BLaER1 treated with 17β-estradiol and CSF1 and Interleukin-3, amounts not matched to agents 10 nM and 100 nM (cell line): ENCODE data around the gene GABRR2.

Experiments used
- H3K27ac ChIP-seq, 11 experiments: shearing (Covaris generic); formaldehyde crosslinking; 2 replicates each; pipeline ENCODE4 v1.8.1; 2022
- H3K27me3 ChIP-seq, 11 experiments: shearing (Covaris generic); formaldehyde crosslinking; 2 replicates each; pipeline ENCODE4 v1.8.1; 2022
- H3K36me3 ChIP-seq, 11 experiments: shearing (Covaris generic); formaldehyde crosslinking; 2 replicates each; pipeline ENCODE4 v1.8.1; 2022
- H3K4me1 ChIP-seq, 10 experiments: shearing (Covaris generic); formaldehyde crosslinking; 2 replicates each; pipeline ENCODE4 v1.8.1; 2022
- H3K4me2 ChIP-seq, 11 experiments: shearing (Covaris generic); formaldehyde crosslinking; 2 replicates each; pipeline ENCODE4 v1.8.1; 2022
- H3K4me3 ChIP-seq, 10 experiments: shearing (Covaris generic); formaldehyde crosslinking; 2 replicates each; pipeline ENCODE4 v1.8.1; 2022
- H3K9ac ChIP-seq, 11 experiments: shearing (Covaris generic); formaldehyde crosslinking; 2 replicates each; pipeline ENCODE4 v1.8.1; 2022
- H3K9me3 ChIP-seq, 11 experiments: shearing (Covaris generic); formaldehyde crosslinking; replicated peaks in 1 of 11; 2 replicates each; pipeline ENCODE4 v1.8.1; 2022
- H4K20me1 ChIP-seq, 11 experiments: shearing (Covaris generic); formaldehyde crosslinking; 2 replicates each; pipeline ENCODE4 v1.8.1; 2022
- Cebpa-rat ChIP-seq, 11 experiments: shearing (Covaris generic); IDR thresholded peaks; 2 replicates each; pipeline ENCODE4 v1.8.1; 2022

The GABRR2 gene

DNA sequence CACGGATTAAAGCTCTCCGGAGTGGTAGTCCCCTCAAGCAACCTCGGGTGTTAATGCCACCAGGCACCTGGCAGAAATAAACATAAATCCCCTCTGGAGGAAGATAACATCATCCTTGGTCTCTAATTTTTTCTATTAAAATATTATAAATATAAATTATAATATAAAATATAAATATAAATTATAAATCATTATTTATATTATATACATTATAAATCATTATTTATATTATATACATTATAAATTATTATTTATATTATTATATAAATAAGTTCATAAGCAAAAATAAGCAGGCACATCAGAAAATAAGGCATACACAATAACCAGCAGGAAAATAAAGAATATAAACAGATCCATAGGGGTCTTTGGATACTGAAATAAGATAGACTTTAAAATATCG is 39.2 kb downstream of the GABRR2 start:
- no peak overlapping the region for H3K27ac ChIP-seq
- H3K4me1 ChIP-seq: peaks cover 0 to 8% (median 6%) of the 10 kb centered on the region in 10 experiments; a peak in 10 of 20 replicates
- no peak for TF ChIP-seq Cebpa-rat (IDR thresholded peaks at IDR 0.05)
- H3K36me3 ChIP-seq: no peaks in the 10 kb centered on the region
- no peak overlapping the region for H3K4me3 ChIP-seq
- no peak overlapping the region for H3K4me2 ChIP-seq
- no peaks in the 10 kb centered on the region for H4K20me1 ChIP-seq
- H3K9ac ChIP-seq: no peak overlapping the region
- H3K9me3 ChIP-seq: no peaks in the 10 kb centered on the region
- no peaks in the 10 kb centered on the region for H3K27me3 ChIP-seq

DNA sequence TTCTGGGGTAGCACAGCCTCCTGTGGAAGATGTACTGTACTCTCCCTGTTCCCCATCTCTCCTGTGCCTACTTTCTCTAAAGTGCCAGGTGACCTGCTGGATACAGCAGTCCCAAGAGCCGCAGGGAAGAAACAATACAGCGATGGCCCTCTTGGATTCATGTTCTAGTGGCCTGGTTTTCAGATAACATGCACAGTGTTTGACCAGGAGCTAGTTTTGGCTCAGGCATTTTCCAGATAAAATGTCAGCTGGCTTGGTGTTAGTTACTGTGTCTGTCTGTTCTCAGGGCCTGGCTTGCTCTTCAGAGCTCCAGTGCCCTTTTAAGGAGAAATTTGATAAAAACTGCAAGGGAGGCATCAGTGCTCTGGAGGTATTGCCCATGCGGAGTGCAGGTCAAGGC is 41.3 kb downstream of the GABRR2 start:
- H3K27ac ChIP-seq: no peak overlapping the region
- H3K9me3 ChIP-seq: no peaks in the 10 kb centered on the region
- H3K4me3 ChIP-seq: no peak overlapping the region
- no peak for TF ChIP-seq Cebpa-rat (IDR thresholded peaks at IDR 0.05)
- no peaks in the 10 kb centered on the region for H3K36me3 ChIP-seq
- no peak overlapping the region for H3K9ac ChIP-seq
- H3K4me2 ChIP-seq: no peak overlapping the region
- peaks cover 0 to 8% (median 6%) of the 10 kb centered on the region in 10 experiments; a peak in 10 of 20 replicates for H3K4me1 ChIP-seq
- no peaks in the 10 kb centered on the region for H3K27me3 ChIP-seq
- no peaks in the 10 kb centered on the region for H4K20me1 ChIP-seq

DNA sequence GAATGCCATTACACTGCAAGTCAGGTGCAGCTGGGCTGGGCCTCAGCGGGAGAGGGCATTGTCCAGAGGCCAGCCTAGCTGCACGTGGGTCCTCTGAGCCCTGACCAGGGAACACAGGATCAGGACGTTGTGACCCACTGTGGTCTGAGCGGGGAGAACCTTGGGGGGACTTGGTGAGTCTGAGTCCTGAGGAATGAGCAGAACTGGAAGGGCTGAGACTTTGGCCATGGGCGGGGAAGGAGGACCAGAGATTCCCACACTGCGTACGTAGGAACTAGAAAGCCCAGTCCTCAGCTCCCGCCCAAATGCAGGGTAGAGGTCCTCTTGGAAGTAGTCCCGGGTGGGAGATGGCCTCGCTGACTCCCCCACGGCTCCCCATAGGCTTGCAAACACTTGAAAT is 42.5 kb downstream of the GABRR2 start:
- H4K20me1 ChIP-seq: no peaks in the 10 kb centered on the region
- no peak overlapping the region for H3K9ac ChIP-seq
- no peak for TF ChIP-seq Cebpa-rat (IDR thresholded peaks at IDR 0.05)
- no peaks in the 10 kb centered on the region for H3K27me3 ChIP-seq
- H3K27ac ChIP-seq: no peak overlapping the region
- H3K9me3 ChIP-seq: no peaks in the 10 kb centered on the region
- peaks cover 0 to 8% (median 6%) of the 10 kb centered on the region in 10 experiments; a peak in 10 of 20 replicates for H3K4me1 ChIP-seq
- H3K4me2 ChIP-seq: no peak overlapping the region
- no peak overlapping the region for H3K4me3 ChIP-seq
- no peaks in the 10 kb centered on the region for H3K36me3 ChIP-seq

DNA sequence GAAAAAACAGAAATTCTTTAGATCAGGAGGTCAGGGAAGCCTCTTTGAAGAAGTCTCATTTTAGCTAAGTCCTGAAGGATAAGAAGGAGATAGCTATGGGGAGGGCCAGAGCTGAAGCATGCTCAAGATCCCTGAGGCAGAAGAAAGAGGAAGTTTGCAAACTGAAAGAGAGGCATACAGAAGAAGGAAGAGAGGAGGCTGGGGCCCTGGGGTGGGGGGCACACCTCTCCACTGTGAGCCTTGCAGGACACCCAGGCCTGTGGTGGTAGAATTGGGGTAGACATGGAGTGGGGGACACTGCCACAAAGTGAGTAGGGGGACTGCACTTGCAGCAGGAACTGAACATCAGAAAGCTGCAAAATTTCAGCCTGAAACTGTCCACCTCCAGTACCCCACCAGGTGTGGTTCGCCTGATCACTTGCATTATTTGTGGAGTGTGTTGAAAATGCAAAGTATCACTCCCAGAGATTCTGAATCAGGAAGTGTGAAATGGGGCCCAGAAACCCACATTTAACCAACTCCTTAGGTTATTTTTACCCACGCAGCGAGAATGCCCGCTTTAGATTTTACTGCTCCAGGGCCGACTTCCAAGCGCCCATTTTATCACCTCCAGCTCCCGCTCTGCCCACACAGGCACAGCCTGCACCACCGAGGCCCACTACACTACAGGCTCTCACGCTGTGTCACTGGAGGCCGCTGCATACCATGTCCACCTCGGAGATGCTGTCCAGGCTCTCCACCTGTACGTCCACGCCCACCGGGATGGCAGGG is 44.0 kb downstream of the GABRR2 start:
- no peaks in the 10 kb centered on the region for H3K27me3 ChIP-seq
- H3K9me3 ChIP-seq: no peaks in the 10 kb centered on the region
- peak overlapping the region in 6 of 11 experiments; percentile 5 to 38 (median 30); a peak in 9 of 22 replicates for H3K4me2 ChIP-seq
- no peak overlapping the region for H3K9ac ChIP-seq
- TF ChIP-seq Cebpa-rat (IDR thresholded peaks at IDR 0.05): no peak
- no peak overlapping the region for H3K27ac ChIP-seq
- no peaks in the 10 kb centered on the region for H4K20me1 ChIP-seq
- H3K4me1 ChIP-seq: peaks cover 0 to 8% (median 6%) of the 10 kb centered on the region in 10 experiments; a peak in 10 of 20 replicates
- H3K36me3 ChIP-seq: no peaks in the 10 kb centered on the region
- H3K4me3 ChIP-seq: no peak overlapping the region

DNA sequence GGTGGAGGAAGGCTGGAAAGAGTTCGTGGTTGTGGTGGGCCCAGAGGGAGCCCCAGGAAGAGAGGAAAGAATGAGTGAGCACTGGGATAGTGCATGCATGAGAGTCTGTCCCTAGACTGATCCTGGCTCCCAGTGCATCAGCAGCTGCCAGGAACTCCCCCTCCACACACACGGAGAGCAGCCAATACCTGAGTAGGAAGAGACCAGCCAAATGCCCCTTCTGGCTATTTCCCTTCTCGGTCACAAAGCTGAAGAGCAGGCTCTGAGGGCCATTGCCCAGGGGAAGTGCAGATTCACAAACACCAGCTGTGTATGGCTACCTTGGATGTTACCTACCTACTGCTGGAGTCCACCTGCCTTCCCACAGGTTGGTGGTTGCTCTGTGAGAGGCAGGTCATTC is 45.1 kb downstream of the GABRR2 start:
- Histone ChIP-seq H3K27ac (no peak overlapping the region), H3K4me1 (peaks cover 0 to 8% (median 6%) of the 10 kb centered on the region in 10 experiments; a peak in 10 of 20 replicates), H3K36me3 (no peaks in the 10 kb centered on the region), H3K9ac (no peak overlapping the region), H3K4me3 (no peak overlapping the region), H3K4me2 (0 out of 22 replicates have a peak overlapping the region, but pooled peaks of 1 of the 11 experiments have one; percentile 5), H3K27me3 (no peaks in the 10 kb centered on the region), H4K20me1 (no peaks in the 10 kb centered on the region), H3K9me3 (no peaks in the 10 kb centered on the region)
- TF ChIP-seq Cebpa-rat (IDR thresholded peaks at IDR 0.05): no peak

DNA sequence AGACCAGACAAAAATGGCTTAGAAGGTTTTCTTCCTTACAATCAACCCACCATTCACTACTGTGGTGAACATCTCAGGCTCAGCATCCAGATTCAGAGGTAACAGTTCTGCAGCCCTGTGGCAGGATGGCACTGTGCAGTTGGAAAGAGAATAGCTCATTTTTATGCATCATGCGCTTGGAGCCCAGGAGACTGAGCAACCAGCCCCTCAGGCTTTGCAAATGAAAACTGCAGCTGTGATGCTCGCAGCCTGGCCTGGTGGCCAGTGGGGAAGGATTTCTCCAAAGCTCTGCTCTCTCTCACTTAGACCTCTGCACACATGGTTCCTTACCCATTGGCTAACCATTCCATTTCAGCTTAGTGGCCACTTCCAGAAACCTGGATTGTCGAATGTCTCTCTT is 45.8 kb downstream of the GABRR2 start:
- Histone ChIP-seq H3K36me3 (no peaks in the 10 kb centered on the region), H3K9ac (no peak overlapping the region)
- TF ChIP-seq Cebpa-rat (IDR thresholded peaks at IDR 0.05): no peak

DNA sequence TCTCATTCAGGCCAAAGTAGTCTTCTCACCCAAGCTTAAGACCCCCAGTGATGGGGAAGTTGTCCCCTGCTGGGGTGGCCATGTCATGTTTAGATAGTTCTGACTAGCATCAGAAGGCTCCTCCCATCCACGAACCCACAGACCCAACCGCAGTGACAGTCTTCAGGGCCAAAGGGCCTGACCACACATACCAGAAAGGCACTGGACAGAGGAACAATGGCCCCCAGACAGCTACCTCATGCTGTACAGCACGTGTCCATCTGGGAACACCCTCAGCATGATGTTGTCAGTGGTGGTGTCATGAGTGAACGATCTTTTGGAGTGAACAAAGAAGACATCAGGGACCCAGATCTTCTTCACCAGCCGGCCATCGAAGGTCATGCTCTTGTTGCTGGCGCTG is 46.3 kb downstream of the GABRR2 start:
- Histone ChIP-seq H3K4me3 (no peak overlapping the region), H3K9ac (no peak overlapping the region), H3K36me3 (no peaks in the 10 kb centered on the region), H3K27ac (no peak overlapping the region), H3K4me2 (no peak overlapping the region), H4K20me1 (no peaks in the 10 kb centered on the region), H3K9me3 (no peaks in the 10 kb centered on the region), H3K4me1 (peaks cover 0 to 8% (median 6%) of the 10 kb centered on the region in 10 experiments; a peak in 10 of 20 replicates), H3K27me3 (no peaks in the 10 kb centered on the region)
- no peak for TF ChIP-seq Cebpa-rat (IDR thresholded peaks at IDR 0.05)

More for the DNA sequence above, 45.8 kb downstream of the GABRR2 start:
- Histone ChIP-seq H3K9me3 (no peaks in the 10 kb centered on the region), H3K4me2 (no peak overlapping the region), H3K4me1 (peaks cover 0 to 8% (median 6%) of the 10 kb centered on the region in 10 experiments; a peak in 10 of 20 replicates), H3K27ac (no peak overlapping the region), H3K4me3 (no peak overlapping the region), H4K20me1 (no peaks in the 10 kb centered on the region), H3K27me3 (no peaks in the 10 kb centered on the region)

DNA sequence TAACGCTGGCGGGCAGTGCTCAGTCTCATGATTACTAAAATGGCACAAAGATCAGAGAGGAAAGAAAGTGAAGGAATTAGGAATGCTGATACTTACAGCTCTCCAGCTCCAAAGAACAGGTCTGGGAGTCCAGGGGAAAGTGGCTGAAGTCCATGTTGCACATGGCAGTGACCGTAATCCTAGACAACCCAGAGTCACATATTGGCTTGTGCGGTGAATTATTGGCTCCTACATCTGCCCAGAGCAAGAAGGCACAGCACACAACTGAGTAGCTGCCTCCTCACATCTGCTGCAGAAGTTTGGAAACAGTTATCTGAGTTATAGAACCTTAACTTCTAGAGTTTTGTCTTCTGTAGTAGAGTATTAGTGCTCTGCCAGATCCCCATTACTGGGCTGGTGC is 47.2 kb downstream of the GABRR2 start:
- H4K20me1 ChIP-seq: no peaks in the 10 kb centered on the region
- H3K27ac ChIP-seq: no peak overlapping the region
- no peaks in the 10 kb centered on the region for H3K27me3 ChIP-seq
- peaks cover 0 to 8% (median 6%) of the 10 kb centered on the region in 10 experiments; a peak in 10 of 20 replicates for H3K4me1 ChIP-seq
- H3K4me2 ChIP-seq: no peak overlapping the region
- H3K9ac ChIP-seq: no peak overlapping the region
- TF ChIP-seq Cebpa-rat (IDR thresholded peaks at IDR 0.05): no peak
- H3K9me3 ChIP-seq: no peaks in the 10 kb centered on the region
- H3K4me3 ChIP-seq: no peak overlapping the region
- H3K36me3 ChIP-seq: no peaks in the 10 kb centered on the region

DNA sequence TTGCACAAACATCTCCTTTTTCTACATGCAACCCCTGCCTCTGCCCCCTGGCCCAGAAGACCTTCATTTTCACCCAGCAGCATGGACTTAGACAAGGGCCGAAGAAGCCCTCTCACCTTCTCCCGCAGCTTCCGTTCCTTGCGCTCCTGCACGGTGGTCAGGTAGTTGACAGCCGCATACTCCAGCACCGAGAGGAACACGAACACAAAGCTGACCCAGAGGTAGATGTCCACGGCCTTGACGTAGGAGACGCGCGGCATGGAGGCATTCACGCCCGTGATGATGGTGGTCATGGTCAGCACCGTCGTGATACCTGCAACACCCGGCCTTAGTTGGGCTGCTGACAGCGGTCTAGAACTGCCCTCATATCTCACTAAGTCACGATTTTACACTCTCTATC is 50.8 kb downstream of the GABRR2 start:
- TF ChIP-seq Cebpa-rat (IDR thresholded peaks at IDR 0.05): no peak

DNA sequence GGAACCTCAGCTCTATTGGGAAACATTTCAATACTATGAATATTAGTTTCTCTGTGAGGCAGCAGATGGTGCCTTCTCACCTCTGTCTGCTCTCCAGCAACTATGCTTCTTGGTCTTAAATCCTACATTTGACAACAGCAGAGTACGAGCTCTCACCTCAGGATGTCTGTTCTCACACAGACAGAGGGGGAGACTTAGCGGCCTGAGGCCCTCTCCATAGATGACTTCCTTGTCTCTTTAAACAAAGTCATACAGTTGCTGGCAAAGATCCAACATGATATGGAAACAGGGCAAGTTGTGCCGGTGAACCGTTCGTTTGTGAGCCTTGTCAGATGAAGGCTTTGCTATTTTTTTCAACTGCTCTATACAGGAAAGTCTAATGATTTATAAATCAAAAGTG is 54.3 kb downstream of the GABRR2 start:
- no peak overlapping the region for H3K4me3 ChIP-seq
- no peaks in the 10 kb centered on the region for H4K20me1 ChIP-seq
- H3K36me3 ChIP-seq: no peaks in the 10 kb centered on the region
- H3K9ac ChIP-seq: no peak overlapping the region
- peaks cover 12 to 20% (median 15%) of the 10 kb centered on the region in 10 experiments; a peak in 18 of 20 replicates for H3K4me1 ChIP-seq
- H3K27ac ChIP-seq: no peak overlapping the region
- peak overlapping the region; percentile 24 to 60 (median 41); a peak in 18 of 22 replicates for H3K4me2 ChIP-seq
- TF ChIP-seq Cebpa-rat (IDR thresholded peaks at IDR 0.05): no peak
- no peaks in the 10 kb centered on the region for H3K27me3 ChIP-seq
- no peaks in the 10 kb centered on the region for H3K9me3 ChIP-seq

More for the DNA sequence above, 50.8 kb downstream of the GABRR2 start:
- no peak overlapping the region for H3K4me3 ChIP-seq
- no peak overlapping the region for H3K27ac ChIP-seq
- H3K27me3 ChIP-seq: no peaks in the 10 kb centered on the region
- peaks cover 9 to 17% (median 15%) of the 10 kb centered on the region in 10 experiments; a peak in 18 of 20 replicates for H3K4me1 ChIP-seq
- H3K4me2 ChIP-seq: no peak overlapping the region
- H3K9ac ChIP-seq: no peak overlapping the region
- H4K20me1 ChIP-seq: no peaks in the 10 kb centered on the region
- no peaks in the 10 kb centered on the region for H3K9me3 ChIP-seq
- no peaks in the 10 kb centered on the region for H3K36me3 ChIP-seq
